Left renal cortex interstitium (tissue), 4 donors: ENCODE data around the gene WFDC2. TPM values are rescaled to one million over a fixed set of nuclear protein-coding genes. Genes with fewer than 3 reads are reported as not detected.

Experiments
- polyA plus RNA-seq, 4 donors: library from polyadenylated mRNA; unstranded; fragments of 120-200 nt; gene quantifications; one replicate each; pipeline ENCODE4 v1.2.1, GENCODE V29; 2013; ENCODE audit not compliant: insufficient read length in 4 of 4

The WFDC2 gene
- polyA plus RNA-seq, 4 donors, result 156 to 270 (median 212) TPM

Other genes starting within 250 kb of the WFDC2 start
- under 1 TPM in 1 of 4 donors, not detected in 3; 0.06 TPM for gene SEMG2, start 248.4 kb upstream of the WFDC2 start, polyA plus RNA-seq
- under 1 TPM in 2 of 4 donors, not detected in 2; 0.38 to 0.52 TPM for gene SLPI, start 215.2 kb upstream of the WFDC2 start, polyA plus RNA-seq
- not detected for gene RBPJL, start 162.9 kb upstream of the WFDC2 start, polyA plus RNA-seq
- gene MATN4, start 161.5 kb upstream of the WFDC2 start, polyA plus RNA-seq, result under 1 TPM; 0.19 to 0.52 (median 0.31) TPM
- gene SDC4, start 121.3 kb upstream of the WFDC2 start, polyA plus RNA-seq, result 100 to 1,000 TPM; 152 to 172 (median 165) TPM
- gene SYS1, start 106.6 kb upstream of the WFDC2 start, polyA plus RNA-seq, result 10 to 100 TPM; 29.0 to 35.9 (median 34.5) TPM
- gene TP53TG5, start 91.4 kb upstream of the WFDC2 start, polyA plus RNA-seq, result 1 to 10 TPM in 2 of 4 donors, under 1 TPM in 2; 0.97 to 2.2 (median 1.5) TPM
- gene DBNDD2, start 61.5 kb upstream of the WFDC2 start, polyA plus RNA-seq, result 10 to 100 TPM; 21.9 to 26.2 (median 24.5) TPM
- gene PIGT, start 53.6 kb upstream of the WFDC2 start, polyA plus RNA-seq, result 100 to 1,000 TPM in 2 of 4 donors, 10 to 100 TPM in 2; 91.4 to 116 (median 102) TPM
- gene SPINT3, start 45.9 kb downstream of the WFDC2 start, polyA plus RNA-seq, result not detected
- gene WFDC6, start 69.7 kb downstream of the WFDC2 start, polyA plus RNA-seq, result not detected
- under 1 TPM; 0.08 to 0.65 (median 0.31) TPM for gene EPPIN, start 77.6 kb downstream of the WFDC2 start, polyA plus RNA-seq
- under 1 TPM in 1 of 4 donors, not detected in 3; 0.27 TPM for gene WFDC8, start 109.5 kb downstream of the WFDC2 start, polyA plus RNA-seq
- not detected for gene WFDC10A, start 160.0 kb downstream of the WFDC2 start, polyA plus RNA-seq
- gene WFDC9, start 161.5 kb downstream of the WFDC2 start, polyA plus RNA-seq, result not detected
- gene WFDC11, start 200.5 kb downstream of the WFDC2 start, polyA plus RNA-seq, result under 1 TPM in 1 of 4 donors, not detected in 3; 0.27 TPM
- not detected for gene WFDC13, start 232.3 kb downstream of the WFDC2 start, polyA plus RNA-seq
- gene WFDC10B, start 235.3 kb downstream of the WFDC2 start, polyA plus RNA-seq, result not detected